CD4-positive, alpha-beta T cell treated with Interferon gamma for 1 hour (primary cell): ENCODE results near the gene MAN1B1.
A peak's percentile ranks its signal among the peaks of the same experiment; 100 is the strongest.

Experiments
- DNase-seq: peaks from one replicate; pipeline ENCODE4 v3.0.0-alpha.2; 2020

The MAN1B1 gene

GRCh38 chr9:137069508-137070091 lies 17.2 kb upstream of the MAN1B1 start:
- no peak for DNase-seq

- peak; percentile 84 for DNase-seq
Measured at GRCh38 chr9:137070201-137070905, 16.4 kb upstream of the MAN1B1 start, which contains the start of gene SAPCD2. TSS of gene SAPCD2 (minus strand) at chr9:137070557. CDS start at chr9:137070460, 97 bp downstream.

DNA sequence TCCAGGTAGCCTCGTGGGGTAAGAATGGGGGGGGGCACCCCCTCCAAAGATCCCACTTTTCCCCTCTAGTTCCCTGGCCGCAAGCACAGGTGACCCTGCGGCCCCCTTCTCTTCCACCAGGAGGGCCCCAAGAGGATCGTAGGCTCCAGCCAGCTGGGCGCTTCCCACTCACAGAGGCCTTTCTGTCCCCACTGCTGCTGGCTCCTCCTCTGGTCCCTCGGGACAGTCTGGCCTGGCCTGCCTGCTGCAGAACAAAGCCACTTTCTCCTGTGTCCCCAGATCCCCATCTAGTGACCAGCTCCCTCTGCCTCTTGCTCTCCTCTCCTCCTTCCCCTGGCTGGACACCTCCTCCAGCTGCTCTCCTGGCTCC lies 15.9 kb upstream of the MAN1B1 start:
- no peak for DNase-seq

DNA sequence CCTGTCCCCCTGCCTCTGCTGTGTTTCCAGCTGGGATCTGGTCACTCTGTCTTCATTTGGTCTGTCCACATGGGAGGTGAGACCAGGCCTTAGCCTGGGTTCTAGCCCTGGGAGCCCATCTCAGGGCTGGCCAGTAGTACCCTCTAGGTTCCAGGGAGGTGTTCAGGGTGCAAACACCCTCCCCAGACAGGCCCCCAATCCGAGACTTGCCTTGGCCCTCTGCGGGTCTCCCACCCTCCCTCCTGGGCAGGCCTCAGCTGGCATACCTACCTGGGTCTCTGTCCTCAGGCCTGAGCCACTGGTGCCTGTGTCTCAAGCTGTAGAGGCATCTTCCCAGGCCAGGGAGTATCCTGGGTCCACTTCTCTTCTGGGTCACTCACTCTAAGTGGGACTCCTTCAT lies 15.5 kb upstream of the MAN1B1 start:
- DNase-seq, result no peak

DNA sequence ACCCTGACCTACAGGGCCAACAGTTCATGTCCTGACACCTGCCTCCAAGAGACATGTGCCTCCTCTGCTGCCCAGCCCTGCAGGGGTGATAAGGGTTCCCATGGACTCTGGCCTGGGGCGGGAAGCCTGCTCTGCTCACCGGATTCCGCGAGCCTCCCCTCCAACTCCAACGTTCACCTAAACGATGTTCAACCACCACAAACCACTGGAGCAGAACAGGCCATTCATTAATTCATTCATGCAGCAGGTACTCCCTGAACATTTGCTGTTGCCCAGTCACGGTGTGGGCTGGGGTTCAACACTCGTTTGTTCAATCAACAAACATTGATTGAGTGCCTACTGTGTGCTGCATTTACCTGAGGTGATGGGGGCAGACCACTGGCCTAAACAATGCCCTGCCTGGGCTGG lies 12.8 kb upstream of the MAN1B1 start:
- no peak for DNase-seq

DNA sequence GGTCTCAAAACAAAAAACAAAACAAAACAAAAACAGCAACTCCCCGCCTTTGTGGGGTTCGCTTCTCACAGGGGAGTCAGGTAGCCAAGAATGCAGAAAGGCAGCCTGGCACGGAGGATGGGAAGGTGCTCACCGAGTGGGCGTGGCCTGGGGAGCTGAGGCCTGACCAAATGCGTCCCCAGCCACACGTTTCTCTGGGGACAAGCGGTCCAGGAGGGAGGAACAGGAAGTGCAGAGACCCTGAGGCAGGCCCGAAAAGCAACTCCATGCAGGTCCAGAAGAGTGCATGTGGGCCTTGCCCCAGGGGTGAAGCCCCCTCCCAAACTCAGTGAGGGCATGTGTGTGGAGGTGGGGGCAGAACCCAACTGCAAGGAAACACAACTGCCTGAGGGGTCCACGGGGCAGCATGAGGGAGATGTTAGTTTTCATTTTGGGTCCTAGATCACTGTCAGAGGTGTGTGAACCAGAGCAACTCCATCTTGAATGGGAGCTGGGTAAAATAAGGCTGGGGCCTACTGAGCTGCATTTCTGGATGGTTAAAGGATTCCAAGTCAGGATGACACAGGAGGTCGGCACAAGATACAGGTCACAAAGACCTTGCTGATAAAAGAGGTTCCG lies 12.0 kb upstream of the MAN1B1 start:
- no peak for DNase-seq

- no peak for DNase-seq
Measured at GRCh38 chr9:137075275-137075775, 11.5 kb upstream of the MAN1B1 start.

DNA sequence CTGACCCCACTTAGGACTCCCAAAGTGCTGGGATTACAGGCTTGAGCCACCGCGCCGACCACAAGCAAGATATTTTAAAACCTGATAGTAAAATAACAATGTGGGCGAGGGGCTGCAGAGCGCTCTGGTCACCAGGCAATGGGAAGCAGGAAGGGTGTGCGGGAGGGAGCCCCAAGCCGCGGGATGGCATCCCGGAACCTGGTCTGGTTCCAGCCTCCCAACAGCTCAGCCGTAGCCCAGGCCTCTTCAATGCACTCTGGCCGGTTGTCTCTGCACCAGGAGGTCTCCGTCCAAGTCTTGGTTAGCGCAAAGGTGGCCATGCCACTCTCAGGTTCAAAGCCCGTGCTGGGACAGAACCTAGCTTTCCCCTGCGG lies 10.2 kb upstream of the MAN1B1 start:
- no peak for DNase-seq

GRCh38 chr9:137077010-137077747 lies 9.6 kb upstream of the MAN1B1 start, which contains the start of gene UAP1L1:
TSS of gene UAP1L1 (plus strand) at chr9:137077517. CDS start at chr9:137077533, 16 bp downstream.
- peak; percentile 72 for DNase-seq

DNA sequence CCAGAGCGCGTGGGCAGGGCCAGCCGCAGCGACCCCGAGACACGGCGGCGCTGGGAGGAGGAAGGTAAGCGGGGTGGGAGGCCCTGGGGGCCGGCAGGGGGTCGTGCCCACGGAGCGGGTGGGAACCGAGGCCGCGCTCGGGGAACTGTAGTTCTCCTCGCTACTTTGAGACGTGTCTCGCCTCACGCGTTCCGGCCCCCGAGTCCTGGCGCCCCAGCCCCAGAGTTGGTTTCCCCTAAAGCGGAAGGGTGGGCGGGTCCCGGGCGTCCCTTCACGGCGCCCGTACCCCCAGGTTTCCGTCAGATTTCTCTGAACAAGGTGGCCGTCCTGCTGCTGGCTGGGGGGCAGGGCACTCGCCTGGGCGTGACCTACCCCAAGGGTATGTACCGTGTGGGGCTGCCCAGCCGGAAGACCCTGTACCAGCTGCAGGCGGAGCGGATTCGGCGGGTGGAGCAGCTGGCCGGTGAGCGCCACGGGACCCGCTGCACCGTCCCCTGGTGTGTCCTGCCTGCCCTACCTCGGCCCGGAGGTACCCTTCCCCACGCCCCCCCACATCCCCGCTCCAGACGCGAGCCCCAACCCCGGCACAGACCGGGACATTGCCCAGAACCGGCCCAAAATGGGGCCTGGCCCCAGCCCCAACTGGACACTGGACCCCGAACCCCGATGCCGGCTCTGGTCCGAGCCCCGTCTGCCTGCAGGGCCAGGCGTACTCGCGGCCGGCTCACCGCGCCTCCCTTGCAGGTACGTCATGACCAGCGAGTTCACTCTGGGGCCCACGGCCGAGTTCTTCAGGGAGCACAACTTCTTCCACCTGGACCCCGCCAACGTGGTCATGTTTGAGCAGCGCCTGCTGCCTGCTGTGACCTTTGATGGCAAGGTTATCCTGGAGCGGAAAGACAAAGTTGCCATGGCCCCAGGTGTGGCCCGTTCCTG lies 8.8 kb upstream of the MAN1B1 start:
- DNase-seq, result peak; percentile 47

GRCh38 chr9:137078701-137079400 lies 7.9 kb upstream of the MAN1B1 start:
- DNase-seq, result no peak

DNA sequence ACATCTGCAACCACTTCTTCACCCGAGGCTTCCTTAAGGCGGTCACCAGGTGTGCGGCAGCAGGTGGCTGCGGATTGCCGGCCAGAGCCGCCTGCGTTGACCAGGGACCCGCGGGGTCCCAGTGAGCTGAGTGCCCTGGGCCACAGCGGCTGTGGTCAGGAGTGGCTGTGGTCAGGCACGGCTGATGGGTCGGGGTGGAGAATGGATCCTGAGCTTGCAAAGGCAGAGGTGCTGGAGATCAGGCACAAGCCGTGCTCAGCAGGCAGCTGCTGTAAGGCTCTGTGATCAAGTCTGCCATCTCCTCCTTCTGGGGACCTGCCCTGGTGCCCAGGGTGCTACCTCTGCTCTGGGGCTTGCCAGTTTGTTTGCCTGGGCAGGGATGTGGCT lies 7.4 kb upstream of the MAN1B1 start:
- no peak for DNase-seq

GRCh38 chr9:137080260-137081122 lies 6.3 kb upstream of the MAN1B1 start:
- no peak for DNase-seq

DNA sequence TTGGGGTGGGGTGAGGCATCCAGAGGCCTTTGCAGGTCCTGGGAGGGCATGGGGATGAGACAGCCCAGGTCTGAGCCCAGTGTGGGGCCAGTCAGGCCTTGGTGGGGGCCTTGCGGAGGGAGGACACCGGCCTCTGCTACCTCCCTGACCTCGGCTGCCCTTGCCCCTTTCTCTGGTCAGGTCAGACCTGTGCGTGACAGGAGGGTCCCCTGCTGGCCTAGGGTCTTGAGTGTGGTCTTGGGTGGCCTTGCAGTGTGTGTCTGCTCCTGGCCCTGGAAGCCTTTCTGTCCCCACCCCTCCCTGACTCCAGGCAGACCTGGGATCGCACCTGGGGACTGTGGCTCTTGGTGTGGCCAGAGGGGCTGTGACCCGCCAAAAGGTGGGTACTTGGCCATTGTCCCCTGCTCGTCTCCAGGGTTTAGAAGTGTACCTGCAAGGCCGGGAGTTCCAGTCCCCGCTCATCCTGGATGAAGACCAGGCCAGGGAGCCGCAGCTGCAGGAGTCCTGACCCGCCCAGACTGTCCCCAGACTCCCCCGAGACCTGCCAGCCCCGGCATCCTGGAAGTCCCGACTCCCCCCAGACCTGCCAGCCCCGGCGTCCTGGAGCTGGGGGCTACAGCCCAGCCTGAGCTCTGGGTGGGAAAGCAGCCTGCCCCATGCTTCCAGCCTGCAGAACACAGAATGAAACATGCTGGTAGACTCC lies 4.4 kb upstream of the MAN1B1 start:
- DNase-seq, result no peak

DNA sequence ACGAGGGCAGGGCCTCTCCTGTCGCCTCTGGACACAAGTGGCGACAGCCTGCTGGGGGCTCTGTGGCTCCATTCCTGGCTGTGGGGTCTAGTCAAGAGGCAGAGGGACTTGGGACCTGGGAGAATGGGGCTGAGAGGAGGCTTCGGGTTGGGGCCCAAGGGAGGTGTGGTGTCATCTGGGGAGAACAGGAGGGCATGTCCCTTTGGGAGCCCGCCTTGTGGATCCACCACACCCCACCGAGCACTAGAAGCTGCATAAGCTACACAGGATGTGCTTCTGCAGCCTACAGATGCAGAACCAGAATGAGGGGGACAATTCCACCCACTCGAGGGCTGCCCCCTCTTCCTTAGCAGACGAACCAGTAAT lies 3.9 kb upstream of the MAN1B1 start:
- DNase-seq, result no peak

DNA sequence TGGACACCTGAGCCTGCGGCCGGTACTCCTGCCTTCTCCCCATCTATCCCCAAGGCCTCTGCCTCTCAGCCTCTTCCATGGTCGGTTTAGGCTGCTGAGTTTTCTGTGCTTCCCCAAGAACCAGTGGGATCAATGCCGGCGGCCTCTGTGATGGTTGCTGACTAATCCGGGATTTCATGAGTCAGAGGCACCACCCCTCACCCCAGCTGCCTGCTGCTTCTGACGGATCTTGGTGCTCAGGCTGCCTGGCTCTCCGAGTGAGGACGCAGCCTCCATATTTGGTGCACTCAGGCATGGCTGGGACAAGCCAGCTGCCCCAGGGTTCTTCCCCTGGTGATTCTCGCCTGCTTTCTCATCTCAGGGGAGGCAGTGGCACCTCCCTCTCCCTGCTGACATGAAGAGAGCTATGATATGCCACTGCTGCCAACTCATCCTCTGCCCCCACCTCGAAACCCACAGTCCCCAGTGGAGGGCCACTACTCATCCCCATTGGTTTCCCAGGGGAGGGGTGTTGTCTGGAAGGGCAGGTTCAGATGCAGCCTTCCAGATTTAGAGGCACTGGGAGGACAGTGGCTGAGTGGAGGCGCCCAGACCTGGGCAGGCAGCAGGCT lies 3.3 kb upstream of the MAN1B1 start:
- DNase-seq, result no peak

- DNase-seq, result no peak
Measured at GRCh38 chr9:137084526-137084925, 2.3 kb upstream of the MAN1B1 start.

GRCh38 chr9:137085920-137086530 lies 760 bp upstream of the MAN1B1 start:
- DNase-seq, result peak; percentile 34

DNA sequence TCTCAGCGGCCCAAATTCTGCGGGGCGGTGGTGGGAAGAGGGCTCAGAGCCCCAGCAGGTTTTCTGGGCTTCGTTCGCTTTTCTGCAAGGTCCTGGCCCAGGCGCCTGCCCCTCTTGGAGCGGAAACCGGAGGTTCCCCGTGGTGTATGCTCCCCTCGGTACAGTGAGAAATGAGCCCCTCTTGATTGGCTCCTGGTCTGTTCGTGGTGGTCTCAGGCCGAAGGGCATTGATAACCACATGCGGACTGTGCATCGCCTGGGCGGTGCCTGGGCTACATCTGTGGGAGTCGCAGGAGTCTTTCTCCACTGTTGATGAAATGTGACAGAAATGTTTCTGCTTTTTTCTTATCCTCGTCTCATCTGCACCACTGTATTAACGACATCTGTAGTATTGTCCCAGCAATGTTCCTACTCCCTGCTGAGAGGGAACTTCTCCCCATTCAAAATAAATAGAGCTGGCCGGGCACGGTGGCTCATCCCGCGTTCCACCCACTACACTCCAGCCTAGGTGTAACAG lies 682 bp downstream of the MAN1B1 start:
- no peak for DNase-seq
